NB4 (cell line): ENCODE data around the gene GRIA2.
"Not testable (repeated sequence)": the region's sequence is repeated elsewhere in the genome, so short reads cannot be mapped to it uniquely, and the experiment has no call there.

Experiments used
- DNase-seq: peaks from one replicate; pipeline ENCODE4 v3.0.0; 2010; ENCODE audit warnings: low read depth
- H3K4me3 ChIP-seq: one replicate; pipeline ENCODE4 v1.5.1; 2011; ENCODE audit warnings: mild to moderate bottlenecking, low read depth, low read length, moderate library complexity
- MYC ChIP-seq: IDR thresholded peaks from 2 replicates; pipeline ENCODE4 v1.6.1; 2011; ENCODE audit warnings: low read depth, low read length
- POLR2A ChIP-seq: IDR thresholded peaks from 2 replicates; pipeline ENCODE4 v1.6.1; 2011; ENCODE audit warnings: mild to moderate bottlenecking; ENCODE audit not compliant: insufficient read length; ENCODE audit errors: extremely low read depth
- TF ChIP-seq, protein P1 (sequence below): IDR thresholded peaks from one replicate; pipeline ENCODE4 v1.5.1; 2012; ENCODE audit warnings: low read depth, low read length
- TF ChIP-seq, protein P2 (sequence below): IDR thresholded peaks from 2 replicates; pipeline ENCODE4 v1.6.1; 2011; ENCODE audit warnings: low read depth, low read length

GRIA2 gene

GRCh38 chr4:157231525-157231924, 11.0 kb downstream of the GRIA2 start:
- TF ChIP-seq, protein P1, sequence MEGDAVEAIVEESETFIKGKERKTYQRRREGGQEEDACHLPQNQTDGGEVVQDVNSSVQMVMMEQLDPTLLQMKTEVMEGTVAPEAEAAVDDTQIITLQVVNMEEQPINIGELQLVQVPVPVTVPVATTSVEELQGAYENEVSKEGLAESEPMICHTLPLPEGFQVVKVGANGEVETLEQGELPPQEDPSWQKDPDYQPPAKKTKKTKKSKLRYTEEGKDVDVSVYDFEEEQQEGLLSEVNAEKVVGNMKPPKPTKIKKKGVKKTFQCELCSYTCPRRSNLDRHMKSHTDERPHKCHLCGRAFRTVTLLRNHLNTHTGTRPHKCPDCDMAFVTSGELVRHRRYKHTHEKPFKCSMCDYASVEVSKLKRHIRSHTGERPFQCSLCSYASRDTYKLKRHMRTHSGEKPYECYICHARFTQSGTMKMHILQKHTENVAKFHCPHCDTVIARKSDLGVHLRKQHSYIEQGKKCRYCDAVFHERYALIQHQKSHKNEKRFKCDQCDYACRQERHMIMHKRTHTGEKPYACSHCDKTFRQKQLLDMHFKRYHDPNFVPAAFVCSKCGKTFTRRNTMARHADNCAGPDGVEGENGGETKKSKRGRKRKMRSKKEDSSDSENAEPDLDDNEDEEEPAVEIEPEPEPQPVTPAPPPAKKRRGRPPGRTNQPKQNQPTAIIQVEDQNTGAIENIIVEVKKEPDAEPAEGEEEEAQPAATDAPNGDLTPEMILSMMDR: no peak
- TF ChIP-seq, protein P2, sequence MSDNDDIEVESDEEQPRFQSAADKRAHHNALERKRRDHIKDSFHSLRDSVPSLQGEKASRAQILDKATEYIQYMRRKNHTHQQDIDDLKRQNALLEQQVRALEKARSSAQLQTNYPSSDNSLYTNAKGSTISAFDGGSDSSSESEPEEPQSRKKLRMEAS: no peak
- TF ChIP-seq MYC (no peak), POLR2A (no peak)
- DNase-seq: no peak
- no peak overlapping the region for H3K4me3 ChIP-seq

DNA sequence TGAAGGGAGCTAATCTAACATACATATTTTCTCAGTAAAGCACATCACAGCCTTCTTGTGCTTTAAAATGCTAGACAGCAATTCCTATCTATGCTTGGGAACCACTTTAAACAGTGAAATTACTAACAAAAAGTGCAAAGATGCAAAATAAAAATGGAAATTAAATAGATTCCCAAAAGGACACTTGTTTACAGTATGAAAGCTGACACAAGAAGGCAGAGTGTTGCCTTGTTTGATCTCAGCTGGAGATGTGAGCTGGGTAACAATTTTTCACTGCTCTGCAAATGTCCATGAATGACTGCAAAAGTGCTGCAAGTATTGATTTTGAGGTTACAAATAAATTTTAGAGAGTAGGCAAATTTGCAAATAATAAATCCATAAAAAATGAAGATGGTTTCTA, 22.3 kb downstream of the GRIA2 start:
- no peak overlapping the region for H3K4me3 ChIP-seq
- no peak for DNase-seq
- TF ChIP-seq POLR2A (no peak), MYC (no peak)
- TF ChIP-seq, protein P2: no peak
- TF ChIP-seq, protein P1: no peak

- DNase-seq: no peak
- TF ChIP-seq, protein P1: no peak
- TF ChIP-seq, protein P2: no peak
- TF ChIP-seq POLR2A (no peak), MYC (no peak)
- H3K4me3 ChIP-seq: no peak overlapping the region
Measured at GRCh38 chr4:157244348-157244747, 23.8 kb downstream of the GRIA2 start.

DNA sequence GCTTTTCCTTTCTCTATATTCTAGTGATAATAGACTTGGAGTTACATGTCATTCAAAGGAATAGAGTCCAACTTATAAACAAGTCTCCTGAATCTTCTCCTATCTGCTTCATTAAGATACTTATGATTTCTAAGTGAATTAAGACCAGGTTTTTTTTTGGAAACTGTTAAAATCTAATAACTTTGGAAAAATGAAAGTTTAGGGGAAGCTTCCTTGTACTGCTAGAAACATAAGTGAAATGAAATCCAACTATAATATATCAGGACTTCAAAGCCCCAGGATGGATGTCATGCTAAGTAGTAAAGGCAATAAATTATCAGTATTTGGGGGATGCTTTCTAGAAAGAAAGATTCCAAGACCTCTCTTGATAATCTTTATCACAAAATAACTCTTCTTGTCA, 24.8 kb downstream of the GRIA2 start:
- no peak overlapping the region for H3K4me3 ChIP-seq
- TF ChIP-seq, protein P1: no peak
- TF ChIP-seq MYC: no peak
- TF ChIP-seq POLR2A: no peak
- DNase-seq: no peak

GRCh38 chr4:157246964-157247363, 26.4 kb downstream of the GRIA2 start:
- no peak for DNase-seq
- TF ChIP-seq MYC (no peak), POLR2A (no peak)
- TF ChIP-seq, protein P1: no peak
- TF ChIP-seq, protein P2: no peak
- no peak overlapping the region for H3K4me3 ChIP-seq

- DNase-seq, H3K4me3 ChIP-seq: not testable (repeated sequence)
Measured at GRCh38 chr4:157258165-157258564, 37.6 kb downstream of the GRIA2 start.
